ENCODE data around the gene TRPV2.

TRPV2 gene

GRCh38 chr17:16427020-16427419, 11.6 kb downstream of the TRPV2 start:
- H2BK120ac ChIP-seq (ENCODE audit: low read depth, low read length): no peak overlapping the region
- no peak overlapping the region for H2BK15ac ChIP-seq (ENCODE audit: low read length)
- peak overlapping the region; percentile 32 for H2BK5ac ChIP-seq (ENCODE audit: low read length)
- H3K4me3 ChIP-seq (ENCODE audit: low read length in 2 of 2): no peak overlapping the region
- no peak overlapping the region for H3K18ac ChIP-seq (ENCODE audit: low read length)
- no peak overlapping the region for H2AFZ ChIP-seq (ENCODE audit: low read length)
- H3K27me3 ChIP-seq (ENCODE audit: control insufficient read depth in 3 of 3, insufficient read depth in 3 of 3, low read depth in 1 of 3, low read length in 3 of 3): peaks cover 0 to 3% (median 0%) of the 10 kb centered on the region in 3 experiments
- H2AK5ac ChIP-seq (ENCODE audit: low read depth, low read length): peak overlapping the region; percentile 24
- DNase-seq (ENCODE audit: low spot score): no peak
- H3K79me1 ChIP-seq (ENCODE audit: low read depth, low read length): no peaks in the 10 kb centered on the region
- no peak overlapping the region for H2BK12ac ChIP-seq (ENCODE audit: low read length)
- H3K36me3 ChIP-seq (replicated peaks in 1 of 2; ENCODE audit: control insufficient read depth in 2 of 2, insufficient read depth in 2 of 2, low read length in 2 of 2): no peaks in the 10 kb centered on the region
- H4K91ac ChIP-seq (ENCODE audit: low read depth, low read length, poor library complexity): no peak overlapping the region
- no peaks in the 10 kb centered on the region for H3K9me3 ChIP-seq (replicated peaks in 1 of 2; ENCODE audit: control insufficient read depth in 2 of 2, insufficient read depth in 1 of 2, low read depth in 1 of 2, low read length in 2 of 2)
- WGBS, 2 donors (ENCODE audit: extremely low coverage in 2 of 2, insufficient read length in 2 of 2, insufficient replicate concordance in 1 of 2): no CpG with 5 or more reads among the region's 3 CpGs
- H3K4ac ChIP-seq (ENCODE audit: low read length): no peak overlapping the region
- H3K23ac ChIP-seq (ENCODE audit: low read depth, low read length, poor library complexity): no peak overlapping the region
- no peak overlapping the region for H3K4me2 ChIP-seq (ENCODE audit: insufficient read depth, low read length, poor library complexity, severe bottlenecking)
- no peaks in the 10 kb centered on the region for H3K4me1 ChIP-seq (ENCODE audit: control insufficient read depth in 2 of 2, insufficient read depth in 1 of 2, low read depth in 1 of 2, low read length in 2 of 2)
- H3K14ac ChIP-seq (ENCODE audit: low read length): no peak overlapping the region
- H3K9ac ChIP-seq (ENCODE audit: low read depth, low read length, poor library complexity): no peak overlapping the region
- no peak overlapping the region for H3K27ac ChIP-seq (replicated peaks; ENCODE audit: low read length)
- H4K8ac ChIP-seq (ENCODE audit: low read depth, low read length): no peak overlapping the region

GRCh38 chr17:16428098-16428882, 12.9 kb downstream of the TRPV2 start:
- no peak for DNase-seq (ENCODE audit: low spot score)
- H3K4me1 ChIP-seq (ENCODE audit: control insufficient read depth in 2 of 2, insufficient read depth in 1 of 2, low read depth in 1 of 2, low read length in 2 of 2): no peaks in the 10 kb centered on the region

DNA sequence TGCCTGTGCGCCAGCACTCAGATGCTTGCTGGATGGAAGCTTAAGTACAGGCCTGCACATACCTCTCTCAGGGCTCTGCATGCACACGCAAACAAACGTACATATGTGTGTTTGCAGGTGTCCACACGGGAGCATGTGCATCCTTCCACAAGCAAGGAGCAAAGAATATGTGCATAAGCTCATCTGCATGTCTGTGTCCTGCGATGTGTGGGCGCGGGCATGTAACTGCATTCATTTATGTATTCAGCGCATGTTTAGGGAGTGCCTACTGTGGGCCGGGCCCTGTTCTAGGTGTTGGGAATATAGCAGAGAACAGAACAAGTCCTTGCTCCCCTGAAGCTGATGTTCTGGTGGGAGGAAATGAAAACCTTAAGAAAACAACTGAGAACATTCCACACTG, 13.7 kb downstream of the TRPV2 start:
- Histone ChIP-seq H3K27me3 (ENCODE audit: control insufficient read depth in 3 of 3, insufficient read depth in 3 of 3, low read depth in 1 of 3, low read length in 3 of 3) (no peaks in the 10 kb centered on the region), H4K91ac (ENCODE audit: low read depth, low read length, poor library complexity) (no peak overlapping the region), H3K4me2 (ENCODE audit: insufficient read depth, low read length, poor library complexity, severe bottlenecking) (no peak overlapping the region), H3K79me1 (ENCODE audit: low read depth, low read length) (no peaks in the 10 kb centered on the region), H3K4me1 (ENCODE audit: control insufficient read depth in 2 of 2, insufficient read depth in 1 of 2, low read depth in 1 of 2, low read length in 2 of 2) (no peaks in the 10 kb centered on the region), H2AK5ac (ENCODE audit: low read depth, low read length) (no peak overlapping the region), H3K23ac (ENCODE audit: low read depth, low read length, poor library complexity) (no peak overlapping the region), H2BK12ac (ENCODE audit: low read length) (no peak overlapping the region), H3K14ac (ENCODE audit: low read length) (no peak overlapping the region), H2BK120ac (ENCODE audit: low read depth, low read length) (no peak overlapping the region), H3K9me3 (replicated peaks in 1 of 2; ENCODE audit: control insufficient read depth in 2 of 2, insufficient read depth in 1 of 2, low read depth in 1 of 2, low read length in 2 of 2) (no peaks in the 10 kb centered on the region), H3K4ac (ENCODE audit: low read length) (no peak overlapping the region), H3K36me3 (replicated peaks in 1 of 2; ENCODE audit: control insufficient read depth in 2 of 2, insufficient read depth in 2 of 2, low read length in 2 of 2) (no peaks in the 10 kb centered on the region), H2BK5ac (ENCODE audit: low read length) (no peak overlapping the region), H3K27ac (replicated peaks; ENCODE audit: low read length) (no peak overlapping the region), H2AFZ (ENCODE audit: low read length) (peak overlapping the region; percentile 8), H3K18ac (ENCODE audit: low read length) (no peak overlapping the region), H2BK15ac (ENCODE audit: low read length) (no peak overlapping the region), H3K4me3 (ENCODE audit: low read length in 2 of 2) (no peak overlapping the region), H4K8ac (ENCODE audit: low read depth, low read length) (no peak overlapping the region), H3K9ac (ENCODE audit: low read depth, low read length, poor library complexity) (no peak overlapping the region)
- no CpG with 5 or more reads among the region's 9 CpGs for WGBS, 2 donors (ENCODE audit: extremely low coverage in 2 of 2, insufficient read length in 2 of 2, insufficient replicate concordance in 1 of 2)
- no peak for DNase-seq (ENCODE audit: low spot score)

More at GRCh38 chr17:16428098-16428882, 12.9 kb downstream of the TRPV2 start:
- Histone ChIP-seq H3K4me2 (ENCODE audit: insufficient read depth, low read length, poor library complexity, severe bottlenecking) (no peak overlapping the region), H2BK5ac (ENCODE audit: low read length) (peak overlapping the region; percentile 32), H3K27ac (replicated peaks; ENCODE audit: low read length) (no peak overlapping the region), H3K36me3 (replicated peaks in 1 of 2; ENCODE audit: control insufficient read depth in 2 of 2, insufficient read depth in 2 of 2, low read length in 2 of 2) (no peaks in the 10 kb centered on the region), H3K9ac (ENCODE audit: low read depth, low read length, poor library complexity) (no peak overlapping the region), H2BK120ac (ENCODE audit: low read depth, low read length) (no peak overlapping the region), H3K14ac (ENCODE audit: low read length) (peak overlapping the region; percentile 4), H3K4ac (ENCODE audit: low read length) (no peak overlapping the region), H2AK5ac (ENCODE audit: low read depth, low read length) (peak overlapping the region; percentile 73), H3K9me3 (replicated peaks in 1 of 2; ENCODE audit: control insufficient read depth in 2 of 2, insufficient read depth in 1 of 2, low read depth in 1 of 2, low read length in 2 of 2) (no peaks in the 10 kb centered on the region), H3K18ac (ENCODE audit: low read length) (peak overlapping the region; percentile 85), H4K8ac (ENCODE audit: low read depth, low read length) (no peak overlapping the region), H3K27me3 (ENCODE audit: control insufficient read depth in 3 of 3, insufficient read depth in 3 of 3, low read depth in 1 of 3, low read length in 3 of 3) (peaks cover 0 to 2% (median 0%) of the 10 kb centered on the region in 3 experiments), H3K79me1 (ENCODE audit: low read depth, low read length) (no peaks in the 10 kb centered on the region), H3K23ac (ENCODE audit: low read depth, low read length, poor library complexity) (peak overlapping the region; percentile 16), H2AFZ (ENCODE audit: low read length) (peak overlapping the region; percentile 74), H4K91ac (ENCODE audit: low read depth, low read length, poor library complexity) (no peak overlapping the region), H2BK12ac (ENCODE audit: low read length) (peak overlapping the region; percentile 63), H2BK15ac (ENCODE audit: low read length) (peak overlapping the region; percentile 63), H3K4me3 (ENCODE audit: low read length in 2 of 2) (no peak overlapping the region)
- no CpG with 5 or more reads among the region's 15 CpGs for WGBS, 2 donors (ENCODE audit: extremely low coverage in 2 of 2, insufficient read length in 2 of 2, insufficient replicate concordance in 1 of 2)

GRCh38 chr17:16430650-16431049, 15.3 kb downstream of the TRPV2 start:
- Histone ChIP-seq H3K9me3 (replicated peaks in 1 of 2; ENCODE audit: control insufficient read depth in 2 of 2, insufficient read depth in 1 of 2, low read depth in 1 of 2, low read length in 2 of 2) (no peaks in the 10 kb centered on the region), H3K27me3 (ENCODE audit: control insufficient read depth in 3 of 3, insufficient read depth in 3 of 3, low read depth in 1 of 3, low read length in 3 of 3) (peaks cover 0 to 4% (median 0%) of the 10 kb centered on the region in 3 experiments), H2BK5ac (ENCODE audit: low read length) (no peak overlapping the region), H3K4me2 (ENCODE audit: insufficient read depth, low read length, poor library complexity, severe bottlenecking) (no peak overlapping the region), H2BK15ac (ENCODE audit: low read length) (no peak overlapping the region), H4K91ac (ENCODE audit: low read depth, low read length, poor library complexity) (no peak overlapping the region), H3K4me1 (ENCODE audit: control insufficient read depth in 2 of 2, insufficient read depth in 1 of 2, low read depth in 1 of 2, low read length in 2 of 2) (peaks cover 3% of the 10 kb centered on the region in 2 donors), H3K27ac (replicated peaks; ENCODE audit: low read length) (no peak overlapping the region), H3K9ac (ENCODE audit: low read depth, low read length, poor library complexity) (no peak overlapping the region), H3K36me3 (replicated peaks in 1 of 2; ENCODE audit: control insufficient read depth in 2 of 2, insufficient read depth in 2 of 2, low read length in 2 of 2) (no peaks in the 10 kb centered on the region), H2AK5ac (ENCODE audit: low read depth, low read length) (no peak overlapping the region), H2AFZ (ENCODE audit: low read length) (no peak overlapping the region), H4K8ac (ENCODE audit: low read depth, low read length) (no peak overlapping the region), H3K79me1 (ENCODE audit: low read depth, low read length) (no peaks in the 10 kb centered on the region), H3K4me3 (ENCODE audit: low read length in 2 of 2) (no peak overlapping the region), H3K23ac (ENCODE audit: low read depth, low read length, poor library complexity) (no peak overlapping the region), H3K4ac (ENCODE audit: low read length) (no peak overlapping the region), H3K18ac (ENCODE audit: low read length) (no peak overlapping the region), H2BK120ac (ENCODE audit: low read depth, low read length) (no peak overlapping the region), H3K14ac (ENCODE audit: low read length) (no peak overlapping the region), H2BK12ac (ENCODE audit: low read length) (no peak overlapping the region)
- no CpG with 5 or more reads among the region's 6 CpGs for WGBS, 2 donors (ENCODE audit: extremely low coverage in 2 of 2, insufficient read length in 2 of 2, insufficient replicate concordance in 1 of 2)
- no peak for DNase-seq (ENCODE audit: low spot score)
